ENCODE data around the gene KIAA1755.

KIAA1755 gene

DNA sequence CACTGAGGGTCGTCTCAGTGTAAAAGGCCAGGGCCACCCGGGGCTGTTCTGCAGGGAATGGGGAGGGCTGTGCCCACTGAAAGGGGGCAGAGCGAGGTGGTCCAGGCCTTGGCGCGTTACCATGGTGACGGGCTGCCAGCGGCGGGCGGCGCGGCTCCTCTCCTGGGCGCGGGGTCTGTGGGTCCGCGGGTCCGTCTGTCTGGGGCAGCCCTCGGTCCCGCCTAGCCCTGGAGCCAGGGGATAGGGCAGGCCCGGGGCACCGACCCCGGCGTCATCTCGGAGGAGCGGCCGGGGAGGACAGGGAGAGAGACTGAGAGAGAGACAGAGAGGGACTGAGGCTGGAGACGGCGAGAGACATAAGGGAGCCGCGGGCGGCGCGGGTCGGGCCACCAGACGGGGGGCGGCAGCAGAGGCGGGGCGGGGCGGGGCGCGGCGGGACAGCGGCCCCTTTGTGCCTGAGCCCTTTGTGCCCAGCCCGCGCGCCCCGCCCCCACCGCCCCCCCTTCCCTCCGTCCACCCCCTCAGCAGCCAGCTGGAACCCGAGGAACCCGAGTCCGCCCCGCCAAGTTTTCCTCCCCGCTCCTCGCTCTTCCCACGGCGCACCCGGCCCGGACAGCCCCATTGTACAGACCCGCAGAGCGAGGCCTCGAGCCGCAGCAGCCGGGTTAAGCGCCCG is at the start of gene KIAA1755:
Gene KIAA1755, minus strand, starts transcription at position 358 of the 676 bp plus-strand sequence. Its CDS starts 235 bp downstream, at position 123.
- no peak for DNase-seq (ENCODE audit: low read depth)

GRCh38 chr20:38308447-38308846 is 47.9 kb upstream of the KIAA1755 start:
- DNase-seq (ENCODE audit: low read depth): no peak

DNA sequence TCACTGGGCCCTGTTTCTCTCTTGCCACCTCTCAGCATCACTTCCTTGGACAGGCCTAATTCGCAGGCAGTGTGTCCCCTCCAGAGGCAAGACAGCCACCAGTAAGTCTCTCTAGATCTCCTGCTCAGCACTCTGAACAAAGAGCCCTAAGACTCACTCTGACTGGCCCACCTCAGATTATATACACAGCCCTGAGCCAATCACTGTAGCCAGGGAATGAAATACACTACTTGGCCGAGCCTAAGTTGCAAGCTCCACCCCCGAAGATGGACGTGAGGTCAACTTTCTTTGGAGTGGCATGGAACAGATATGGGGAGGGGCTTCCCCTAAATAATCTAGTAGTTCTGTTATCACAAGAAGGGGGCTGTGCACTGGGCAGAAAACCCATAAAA is 47.5 kb upstream of the KIAA1755 start:
- no peak for DNase-seq (ENCODE audit: low read depth)

DNA sequence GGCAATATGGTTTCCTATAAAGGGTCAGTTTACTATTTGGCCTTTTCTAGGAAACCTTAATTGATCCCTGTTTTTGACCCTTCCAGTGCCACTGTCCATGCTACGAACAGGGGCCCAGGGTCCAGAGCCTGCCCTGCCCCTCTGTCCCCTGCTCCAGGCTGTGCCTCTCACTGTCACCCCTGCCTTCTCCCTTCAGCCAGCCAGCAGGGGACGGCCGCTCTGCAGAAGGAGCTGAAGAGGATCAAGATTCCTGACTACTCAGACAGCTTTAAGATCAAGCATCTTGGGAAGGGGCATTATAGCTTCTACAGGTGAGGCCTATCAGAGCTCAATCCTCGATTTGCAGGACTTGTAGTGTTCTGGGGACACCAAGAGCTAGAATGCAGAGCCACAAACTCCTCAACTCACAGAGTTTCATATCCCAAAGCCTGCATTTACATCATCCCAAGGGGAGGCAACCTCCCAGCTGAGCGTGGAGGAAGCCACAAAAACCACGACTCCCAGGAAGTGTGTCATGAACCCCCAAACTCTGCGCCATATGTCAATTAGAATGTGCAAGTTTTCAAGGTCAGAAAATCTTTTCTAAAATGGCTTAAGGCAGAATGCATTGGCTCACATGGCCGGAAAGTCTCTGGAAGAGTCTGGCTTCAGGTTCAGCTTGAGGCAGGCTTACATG is 47.0 kb upstream of the KIAA1755 start:
- DNase-seq (ENCODE audit: low read depth): no peak

DNA sequence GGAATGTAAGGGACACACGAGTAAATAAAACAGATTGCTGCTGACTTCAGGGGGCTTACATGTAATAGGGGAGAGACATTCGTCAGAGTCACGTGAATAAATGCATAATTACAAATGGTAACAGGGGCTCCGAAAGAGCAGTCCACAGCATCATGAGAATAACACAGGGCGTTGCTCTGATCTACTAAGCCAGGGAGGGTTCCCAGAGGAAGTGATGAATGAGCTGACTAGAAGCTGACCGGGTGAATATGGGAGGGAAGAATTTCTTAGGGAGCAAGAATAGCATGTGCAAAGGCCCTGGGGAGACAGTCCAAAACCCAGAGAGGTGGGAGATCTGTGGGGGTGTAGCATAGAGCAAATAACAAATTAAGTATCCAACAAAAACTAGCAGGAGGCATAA is 45.8 kb upstream of the KIAA1755 start:
- no peak for DNase-seq (ENCODE audit: low read depth)

DNA sequence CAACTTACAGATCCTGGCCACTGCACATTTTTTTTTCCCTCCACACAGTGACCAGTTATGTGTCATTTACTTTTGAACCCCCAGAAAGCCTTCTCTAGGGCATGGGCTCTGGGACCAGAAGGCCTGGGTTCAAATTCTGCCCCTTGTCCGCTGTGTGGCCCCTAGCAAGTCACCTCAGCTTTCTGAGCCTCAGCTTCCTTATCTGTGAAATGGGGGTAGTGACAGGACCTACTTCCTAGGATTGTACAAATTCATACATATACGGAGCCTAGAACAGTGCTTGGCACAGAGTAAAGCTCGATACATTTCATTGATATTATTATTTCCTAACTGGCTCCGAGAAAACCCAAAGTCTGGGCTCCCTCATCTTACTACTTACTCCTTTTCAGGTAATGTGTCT is 45.0 kb upstream of the KIAA1755 start:
- no peak for DNase-seq (ENCODE audit: low read depth)

DNA sequence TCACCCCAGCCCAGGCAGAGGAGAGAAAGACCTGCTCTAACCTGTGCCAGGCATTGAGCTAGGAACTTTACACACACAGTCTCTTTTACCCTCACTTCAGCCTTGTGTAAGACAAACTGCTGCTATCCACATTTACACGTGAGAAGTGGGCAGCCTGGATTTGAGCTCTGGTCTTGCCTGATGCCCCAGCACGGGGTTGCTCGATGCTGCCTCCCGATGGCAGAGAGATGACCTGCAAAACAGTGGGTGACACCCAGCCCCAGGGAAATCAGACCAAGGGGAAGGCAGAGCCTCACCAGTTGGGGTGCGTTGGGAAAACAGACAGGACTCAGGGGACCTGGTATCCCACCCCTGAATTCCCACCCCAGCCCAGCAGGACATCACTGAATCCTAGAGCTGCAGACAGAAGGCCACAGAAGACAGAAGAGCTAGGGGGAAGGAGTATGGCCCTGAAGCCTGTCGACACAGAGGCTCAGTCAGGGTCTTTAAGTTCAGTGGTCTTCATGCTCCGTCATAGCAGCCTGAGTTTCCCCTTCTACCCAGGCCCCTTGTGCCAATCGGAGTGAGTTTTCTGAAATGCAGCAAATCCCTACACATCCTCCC is 44.4 kb upstream of the KIAA1755 start:
- no peak for DNase-seq (ENCODE audit: low read depth)

DNA sequence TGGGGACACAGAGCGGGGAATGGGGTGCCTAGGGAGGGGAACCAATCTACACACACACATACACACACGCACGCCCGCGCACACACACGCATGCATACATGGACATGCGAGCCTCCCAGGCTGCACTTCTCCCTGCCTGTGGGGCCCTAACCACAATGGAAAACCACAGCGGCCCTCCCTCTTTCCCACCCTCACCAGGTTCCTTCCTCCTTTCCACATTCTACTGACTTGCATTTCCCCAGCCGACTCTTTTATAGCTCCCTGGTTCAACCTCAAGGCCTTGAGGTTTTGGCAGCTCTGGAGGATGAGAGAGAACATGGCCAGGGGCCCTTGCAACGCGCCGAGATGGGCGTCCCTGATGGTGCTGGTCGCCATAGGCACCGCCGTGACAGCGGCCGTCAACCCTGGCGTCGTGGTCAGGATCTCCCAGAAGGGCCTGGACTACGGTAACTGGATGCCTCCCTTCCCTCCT is 43.4 kb upstream of the KIAA1755 start, which contains the start of gene BPI:
Gene BPI, plus strand, starts transcription at position 249 of the 472 bp plus-strand sequence. Its CDS starts 68 bp downstream, at position 317.
- DNase-seq (ENCODE audit: low read depth): no peak

GRCh38 chr20:38302786-38303185 is 42.3 kb upstream of the KIAA1755 start:
- no peak for DNase-seq (ENCODE audit: low read depth)

- DNase-seq (ENCODE audit: low read depth): no peak
Observed at GRCh38 chr20:38301309-38301708, 40.8 kb upstream of the KIAA1755 start.

- DNase-seq (ENCODE audit: low read depth): no peak
Observed at GRCh38 chr20:38300438-38300837, 39.9 kb upstream of the KIAA1755 start.

GRCh38 chr20:38299963-38300362 is 39.4 kb upstream of the KIAA1755 start:
- no peak for DNase-seq (ENCODE audit: low read depth)

DNA sequence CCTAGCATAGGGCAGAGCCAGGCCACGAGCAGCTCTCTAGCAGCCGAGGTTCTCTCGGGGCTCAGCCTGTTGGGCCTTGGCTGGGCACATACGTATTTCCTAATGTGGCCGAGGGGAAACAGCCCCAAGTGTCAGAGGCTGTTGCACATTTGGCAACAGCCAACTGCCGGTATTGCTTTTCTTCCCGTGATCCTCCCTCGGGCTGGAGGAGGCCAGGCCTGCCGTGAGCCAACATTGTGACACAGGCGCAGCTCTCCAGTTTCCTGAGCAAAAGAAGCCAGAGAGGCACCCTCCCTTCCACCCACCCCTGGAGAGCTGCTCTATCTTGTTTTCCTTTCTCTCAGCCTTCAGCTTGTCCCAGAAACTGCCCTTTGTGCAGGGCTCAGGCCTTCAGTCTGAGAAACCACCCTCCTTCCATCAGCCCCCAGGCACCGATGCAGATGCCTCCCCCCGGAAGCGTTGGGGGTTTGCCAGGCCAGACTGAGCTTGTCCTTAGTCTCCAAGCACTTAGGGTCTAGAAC is 38.3 kb upstream of the KIAA1755 start:
- DNase-seq (ENCODE audit: low read depth): no peak

DNA sequence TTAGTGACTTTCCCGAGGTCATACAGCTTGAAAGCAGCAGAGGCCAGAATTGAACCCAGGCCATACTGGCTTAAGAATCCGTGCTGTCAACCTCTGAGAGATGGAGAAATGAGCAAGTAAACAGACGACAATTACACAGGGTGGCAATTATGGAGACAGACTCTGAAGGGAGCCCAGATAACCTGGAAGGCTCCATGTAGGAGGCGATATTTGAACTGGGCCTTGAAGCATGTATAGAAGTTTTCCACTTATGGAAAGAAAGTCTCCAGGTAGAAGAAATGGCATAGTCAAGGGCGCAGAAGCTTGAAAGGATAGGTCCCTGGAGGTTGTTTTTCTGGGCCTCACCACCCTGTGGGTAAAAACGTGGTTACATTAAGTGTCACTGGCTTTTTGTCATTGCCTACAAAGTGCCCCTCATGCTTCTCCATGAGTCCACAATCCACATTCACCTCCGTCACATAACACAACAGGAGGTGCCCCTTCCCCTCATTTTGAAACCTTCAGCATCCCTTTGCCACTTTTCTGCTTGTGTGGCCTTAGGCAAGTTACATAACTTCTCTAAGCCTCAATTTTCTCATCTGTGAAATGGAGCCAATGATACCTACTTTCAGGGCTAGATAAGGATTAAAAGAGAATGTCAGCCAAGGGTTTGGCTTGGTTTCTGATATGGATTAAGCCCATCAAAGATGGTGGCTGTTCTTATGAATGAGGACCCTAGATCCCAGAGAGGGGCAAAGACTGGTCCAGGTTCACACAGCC is 37.6 kb upstream of the KIAA1755 start:
- DNase-seq (ENCODE audit: low read depth): no peak

DNA sequence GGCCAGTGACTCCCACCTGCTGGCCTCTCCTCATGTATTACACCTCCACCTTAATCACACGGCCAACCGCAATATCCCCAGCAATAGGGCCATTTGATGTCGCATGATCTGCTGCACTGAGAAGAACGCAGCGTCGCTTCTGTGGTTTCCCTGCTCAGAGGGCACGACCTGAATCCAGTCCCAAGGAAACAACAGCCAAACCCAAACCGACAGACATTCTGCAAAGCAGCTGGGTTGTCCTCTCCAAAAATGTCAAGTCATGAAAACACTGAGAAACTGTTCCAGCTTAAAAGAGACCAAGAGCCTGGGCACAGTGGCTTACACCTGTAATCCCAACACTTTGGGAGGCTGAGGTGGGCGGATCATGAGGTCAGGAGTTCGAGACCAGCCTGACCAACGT is 35.9 kb upstream of the KIAA1755 start:
- DNase-seq (ENCODE audit: low read depth): no peak

DNA sequence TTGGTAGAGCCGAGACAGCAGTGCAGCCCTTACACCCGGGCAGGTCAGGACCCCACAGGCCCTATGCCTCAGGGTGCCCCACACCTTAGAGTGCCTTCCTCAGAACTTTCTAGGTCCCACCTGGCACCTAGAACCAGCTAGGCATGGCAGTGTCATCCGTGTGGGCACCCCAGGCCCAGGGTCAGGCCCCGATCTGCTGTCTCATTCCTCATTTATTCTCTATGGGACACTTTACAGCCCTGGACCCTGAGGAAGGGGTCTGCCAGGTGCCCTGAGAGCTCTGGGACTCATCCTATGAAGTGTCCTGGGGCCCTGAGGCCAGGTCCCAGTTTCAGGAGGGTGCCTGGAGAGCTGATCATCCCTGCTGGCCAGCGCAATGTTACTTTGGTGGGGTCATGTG is 35.3 kb upstream of the KIAA1755 start:
- DNase-seq (ENCODE audit: low read depth): no peak

DNA sequence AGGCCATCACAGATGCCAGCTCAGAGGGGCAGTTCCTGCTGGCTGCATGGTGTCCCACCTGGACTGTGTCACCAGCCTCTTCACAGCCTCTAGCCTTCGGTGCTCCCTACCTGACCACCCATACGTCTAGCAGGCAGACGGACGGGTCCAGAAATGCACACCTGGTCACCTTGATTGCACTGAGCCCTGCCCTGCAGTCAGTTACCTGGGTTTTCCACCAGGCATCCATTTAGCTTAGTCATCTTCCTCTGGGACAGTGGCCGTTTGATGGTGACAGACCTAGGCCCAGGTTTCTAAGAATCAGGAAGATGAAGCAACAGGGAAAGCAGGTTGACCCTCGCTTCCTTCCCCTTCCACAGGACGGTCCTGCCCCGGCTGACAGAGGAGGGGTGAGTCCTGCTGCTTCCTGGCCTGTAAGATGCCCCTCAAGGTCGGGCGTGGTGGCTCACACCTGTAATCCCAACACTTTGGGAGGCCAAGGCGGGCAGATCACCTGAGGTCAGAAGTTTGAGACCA is 33.6 kb upstream of the KIAA1755 start:
- no peak for DNase-seq (ENCODE audit: low read depth)

DNA sequence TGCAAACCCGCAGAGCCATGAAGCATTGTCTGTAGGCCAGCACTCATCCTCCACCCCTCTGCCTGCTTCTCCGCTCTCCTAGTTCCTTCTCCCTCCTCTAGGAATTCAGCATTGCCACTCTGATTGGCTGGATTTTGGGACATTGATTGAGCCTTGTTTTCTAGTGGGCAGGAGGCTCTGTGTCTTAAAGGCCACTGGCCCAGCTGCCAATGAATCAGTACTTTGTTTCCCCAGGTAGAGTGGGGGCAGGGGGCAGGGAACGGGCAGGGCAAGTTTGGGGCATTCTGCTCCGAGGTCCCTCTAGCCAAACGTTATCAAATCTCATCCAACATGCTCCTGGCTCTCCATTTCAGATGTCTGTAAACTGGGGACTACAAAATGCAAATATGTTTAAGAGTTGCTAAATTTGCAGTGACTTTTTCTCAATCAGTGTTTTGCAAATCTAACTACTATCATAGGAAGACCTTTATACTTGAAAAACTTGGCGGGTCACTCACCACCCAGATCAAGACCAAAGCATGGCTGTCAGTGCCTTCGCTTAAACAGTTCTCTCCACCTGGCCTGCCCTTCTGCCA is 33.0 kb upstream of the KIAA1755 start:
- no peak for DNase-seq (ENCODE audit: low read depth)

GRCh38 chr20:38291966-38292365 is 31.4 kb upstream of the KIAA1755 start:
- no peak for DNase-seq (ENCODE audit: low read depth)

DNA sequence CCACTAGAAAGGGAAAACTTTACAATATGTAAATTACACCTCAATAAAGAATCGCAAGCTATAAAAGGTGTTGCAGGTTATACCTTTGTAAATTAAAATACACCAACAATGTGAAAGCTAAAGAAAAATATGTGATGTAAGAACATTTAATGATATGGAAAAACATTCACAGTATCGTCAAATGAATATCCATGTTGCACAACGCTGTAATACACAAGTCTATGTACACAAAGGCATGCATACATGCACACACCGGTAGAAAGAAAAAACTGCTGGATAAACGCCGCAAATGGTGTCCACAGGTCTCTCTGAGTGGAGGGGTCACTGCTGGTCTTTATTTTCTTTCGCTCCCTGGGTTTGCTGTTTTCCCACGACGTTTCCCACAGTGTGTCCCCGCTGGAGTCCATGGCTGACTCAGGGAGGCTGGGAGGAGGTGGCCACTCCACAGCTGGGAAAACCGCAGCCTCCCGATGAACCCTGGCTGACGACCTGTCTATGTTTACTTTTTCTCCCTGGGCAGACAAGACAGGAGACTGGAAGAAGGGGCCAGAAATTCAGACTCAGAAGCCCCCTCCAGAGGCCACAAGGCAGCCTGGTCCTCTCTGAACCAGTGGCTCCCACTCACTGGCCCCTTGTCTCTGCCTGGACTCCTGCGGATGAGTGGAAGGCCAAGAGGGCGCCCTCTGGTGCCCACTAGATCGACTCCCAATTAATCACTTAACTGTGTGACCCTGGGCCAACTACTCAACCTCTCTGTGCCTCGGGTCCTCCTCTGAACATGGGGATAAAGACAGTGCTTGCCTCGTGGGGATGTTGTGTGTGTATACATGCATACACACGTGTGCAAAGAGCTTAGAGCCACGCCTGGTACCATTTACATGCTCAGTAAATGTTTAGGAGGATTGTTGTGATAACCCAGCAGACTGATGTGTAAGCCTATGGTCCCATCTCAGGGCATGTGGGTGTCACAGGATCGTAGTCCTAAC is 30.6 kb upstream of the KIAA1755 start:
- no peak for DNase-seq (ENCODE audit: low read depth)
